GM21737 (cell line): ENCODE measurements around the gene RPL4.
"Not testable (repeated sequence)": the region's sequence is repeated elsewhere in the genome, so short reads cannot be mapped to it uniquely, and the experiment has no call there.

Source experiments
- ATAC-seq: cut with Tn5 transposase; IDR thresholded peaks from one replicate; pipeline ENCODE4 v1.9.1; 2021; ENCODE audit warnings: mild to moderate bottlenecking, moderate library complexity; ENCODE audit not compliant: unreplicated experiment

RPL4 gene

GRCh38 chr15:66461294-66461693, 43.4 kb downstream of the RPL4 start:
- ATAC-seq: not testable (repeated sequence)

DNA sequence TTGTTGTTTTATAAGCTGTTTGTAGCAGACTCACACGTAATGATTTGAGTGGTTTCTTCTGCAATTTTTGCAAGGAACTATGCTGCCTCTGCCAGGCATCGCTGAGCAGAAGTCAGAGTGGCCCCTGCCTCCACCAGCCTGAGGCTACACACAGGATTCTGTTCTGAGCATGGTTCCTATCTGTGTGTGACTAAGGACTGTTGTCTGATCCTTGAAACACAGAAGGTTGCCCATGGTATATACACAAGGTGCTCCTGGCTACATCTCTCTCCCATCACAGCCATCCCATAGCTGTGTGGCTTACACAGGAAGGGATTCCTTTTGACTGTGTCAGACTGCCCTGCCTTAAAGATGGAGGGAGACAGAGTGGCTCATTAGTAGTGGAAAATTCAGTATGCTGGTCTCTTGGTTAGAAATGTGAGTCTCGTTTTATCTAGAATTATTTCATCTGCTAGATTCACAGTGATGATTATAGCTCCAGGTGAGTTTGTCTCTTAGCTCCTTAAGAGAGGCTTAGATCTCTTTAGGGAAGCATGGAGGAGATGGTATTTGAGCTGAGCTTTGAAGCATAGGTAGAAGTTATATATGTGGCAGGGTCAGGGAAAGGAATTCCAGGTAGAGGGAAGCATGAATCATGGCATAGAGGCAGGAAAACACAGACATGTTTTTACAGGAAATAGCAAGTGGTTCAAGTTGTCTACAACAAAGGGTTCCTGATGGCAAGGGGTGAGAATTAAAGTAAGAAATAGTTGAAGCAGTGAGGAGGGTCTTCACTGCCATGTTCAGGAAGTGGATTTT, 44.6 kb downstream of the RPL4 start:
- no peak for ATAC-seq

GRCh38 chr15:66456211-66456610, 48.4 kb downstream of the RPL4 start:
- ATAC-seq: no peak

GRCh38 chr15:66454143-66454542, 50.5 kb downstream of the RPL4 start:
- ATAC-seq: no peak

DNA sequence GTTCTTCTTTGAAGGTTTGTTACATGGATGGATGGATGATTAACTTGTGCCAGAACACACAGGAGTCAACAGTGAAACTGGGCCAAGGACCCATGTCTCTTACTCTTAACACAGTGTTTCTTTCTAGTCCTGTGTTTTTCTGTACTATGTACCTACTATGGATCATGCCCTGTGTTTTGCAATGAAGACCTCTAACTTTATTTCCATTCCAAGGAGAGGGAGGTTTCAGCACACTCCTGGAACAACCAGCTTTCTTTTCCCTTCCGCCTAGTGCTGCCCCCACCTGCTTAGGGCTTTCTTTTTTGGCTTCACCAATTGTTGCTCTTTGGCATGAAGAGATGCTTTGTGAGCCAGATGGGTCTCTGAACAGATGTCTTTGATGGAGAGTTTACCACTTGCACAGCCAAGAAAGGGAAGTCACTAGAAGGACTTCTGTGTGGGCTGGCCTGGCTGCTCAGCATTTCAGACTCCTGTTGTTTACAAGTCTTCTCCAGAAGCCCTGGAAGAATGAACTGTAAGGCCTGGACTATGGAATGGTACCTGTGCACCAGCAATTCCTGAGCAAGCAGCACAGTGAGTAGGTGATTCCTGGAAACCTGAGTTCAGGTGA, 51.6 kb downstream of the RPL4 start:
- ATAC-seq: no peak

- ATAC-seq: no peak
Measured at GRCh38 chr15:66452420-66452819, 52.2 kb downstream of the RPL4 start.
